ENCODE data around the gene FNDC3B.
A peak's percentile ranks its signal among the peaks of the same experiment; 100 is the strongest.

Gene FNDC3B

GRCh38 chr3:172189987-172190603 is 150.7 kb downstream of the FNDC3B start:
- DNase-seq (ENCODE audit: low read depth in 2 of 2): no peak

DNA sequence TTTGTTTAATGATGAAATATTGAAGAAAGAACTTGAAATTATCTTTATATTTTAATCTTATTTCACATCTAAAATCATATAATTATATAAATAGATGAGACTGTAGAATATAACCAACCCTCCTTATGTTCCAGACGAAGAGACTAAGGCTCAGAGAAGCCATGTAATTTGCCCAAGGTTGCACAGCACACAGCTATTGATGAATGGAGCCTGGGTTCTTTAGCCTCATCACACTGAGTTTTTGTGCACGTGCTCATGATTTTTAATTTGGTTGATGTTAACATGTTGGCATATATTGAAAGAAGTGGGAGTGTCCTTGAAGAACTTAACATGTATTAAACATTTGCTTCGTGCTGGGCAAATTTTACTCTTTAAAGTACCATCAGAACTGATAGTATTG is 151.6 kb downstream of the FNDC3B start:
- DNase-seq (ENCODE audit: low read depth in 2 of 2): no peak

DNA sequence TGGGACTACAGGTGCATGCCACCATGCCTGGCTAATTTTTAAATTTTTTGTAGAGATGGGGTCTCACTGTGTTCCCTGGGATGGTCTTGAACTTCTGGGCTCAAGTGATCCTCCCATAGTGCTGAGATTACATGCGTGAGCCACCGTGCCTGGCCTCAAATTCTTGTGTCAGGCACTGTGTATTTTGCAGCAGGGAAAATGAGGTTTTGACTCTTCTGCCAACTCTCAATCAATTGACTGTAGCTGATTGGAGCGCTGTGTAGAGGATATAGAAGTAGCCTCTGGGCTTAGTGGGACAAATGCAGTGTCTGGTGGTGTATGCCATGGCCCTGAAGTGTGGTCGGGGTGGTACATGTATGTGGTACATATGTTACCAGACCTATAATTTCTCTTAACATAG is 152.3 kb downstream of the FNDC3B start:
- DNase-seq (ENCODE audit: low read depth in 2 of 2): no peak

DNA sequence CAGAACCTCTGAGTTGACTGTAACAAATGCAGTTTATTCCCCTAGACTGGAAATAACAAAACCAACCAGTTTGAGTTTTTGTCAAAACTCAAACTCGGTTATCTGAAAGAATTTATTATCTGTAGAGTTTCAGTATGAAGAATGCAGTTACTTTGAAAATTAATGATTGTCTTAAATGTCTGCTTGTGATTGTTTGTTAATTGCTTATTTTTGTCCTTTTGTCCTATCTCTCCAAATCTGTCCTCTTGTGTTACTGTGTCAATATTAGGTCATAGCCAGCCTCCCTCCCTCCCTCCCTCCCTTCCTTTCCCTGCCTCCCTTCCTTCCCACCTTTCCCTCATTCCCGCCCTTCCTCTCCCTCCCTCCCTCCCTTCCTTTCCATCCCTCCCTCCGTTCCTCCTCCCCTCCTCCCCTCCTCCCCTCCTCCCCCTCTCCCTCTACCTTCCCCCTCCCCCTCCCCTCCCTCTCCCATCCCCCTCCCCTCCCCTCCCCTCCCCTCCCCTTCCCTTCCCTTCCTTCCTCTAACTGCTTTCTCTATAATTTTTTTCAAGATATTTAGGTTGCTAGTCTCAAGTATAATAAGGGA is 153.5 kb downstream of the FNDC3B start:
- DNase-seq (ENCODE audit: low read depth in 2 of 2): no peak

DNA sequence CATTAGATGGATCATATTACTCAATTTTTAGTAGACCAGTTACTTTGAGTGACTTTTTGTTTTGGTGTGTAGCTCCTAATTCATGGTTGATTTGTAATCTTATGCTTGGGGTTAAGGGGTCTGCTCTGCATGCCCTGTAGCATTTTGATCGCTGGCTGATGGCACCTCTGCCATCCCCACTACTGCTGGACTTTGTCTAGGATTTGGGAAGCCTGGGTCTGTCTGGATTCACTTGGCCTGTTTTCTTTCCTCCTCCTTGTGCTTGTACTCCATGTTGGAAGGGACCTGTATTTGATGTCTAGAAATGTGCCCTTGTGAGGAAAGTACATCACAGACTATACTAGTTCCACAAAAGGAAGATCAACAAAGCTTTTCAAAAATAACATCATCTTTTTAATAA is 154.1 kb downstream of the FNDC3B start:
- no peak for DNase-seq (ENCODE audit: low read depth in 2 of 2)

DNA sequence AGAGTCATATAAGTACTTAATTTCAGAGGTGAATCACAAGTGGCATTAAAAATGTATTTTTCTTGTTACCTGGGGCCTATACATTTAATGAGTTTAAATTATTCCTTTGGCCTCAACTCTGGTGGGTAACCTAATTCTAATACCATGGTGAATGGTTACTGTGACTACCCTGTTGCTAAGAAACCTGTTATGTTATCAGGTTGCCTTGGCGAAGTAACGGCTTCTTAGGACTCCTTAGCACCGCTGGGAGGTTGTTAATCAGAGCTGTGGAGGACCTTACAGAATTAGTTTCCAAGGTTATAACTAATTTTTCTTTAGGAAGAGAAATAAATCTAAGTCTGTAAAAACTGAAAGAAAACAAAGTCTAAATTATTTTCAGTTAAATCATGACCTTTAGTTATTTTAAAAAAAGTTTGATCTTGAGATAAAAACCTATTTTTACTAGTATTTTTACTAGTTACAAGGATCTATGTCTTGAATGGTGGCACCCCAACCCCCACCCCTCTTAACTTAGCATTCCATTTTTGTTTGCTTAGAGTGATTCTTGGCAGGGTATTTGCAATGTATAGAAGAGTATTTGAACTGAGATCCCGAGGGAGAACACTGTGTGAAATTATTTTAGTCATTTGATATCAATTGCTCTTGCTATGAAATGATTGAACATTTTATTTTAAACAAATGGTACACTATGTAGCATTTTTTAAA is 155.5 kb downstream of the FNDC3B start:
- DNase-seq (ENCODE audit: low read depth in 2 of 2): no peak

GRCh38 chr3:172195407-172195754 is 156.0 kb downstream of the FNDC3B start:
- no peak for DNase-seq (ENCODE audit: low read depth in 2 of 2)

DNA sequence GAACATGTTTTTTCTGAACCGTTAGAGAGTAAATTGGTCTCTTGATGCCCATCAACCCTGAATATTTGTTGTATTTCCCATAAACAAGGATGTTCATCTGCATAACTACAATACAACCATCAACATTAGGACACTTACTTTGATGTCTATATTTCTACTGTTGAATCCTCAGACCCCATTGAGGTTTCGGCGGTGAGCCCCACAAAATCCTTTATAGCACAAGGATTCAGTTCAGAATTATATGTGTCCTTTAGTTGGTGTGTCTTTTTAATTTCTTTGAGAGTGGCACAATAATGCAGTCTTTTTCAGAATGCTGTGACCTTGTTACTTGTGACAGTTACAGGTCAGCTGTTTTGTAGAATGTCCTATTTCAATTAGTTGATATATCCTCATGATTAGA is 158.0 kb downstream of the FNDC3B start:
- no peak for DNase-seq (ENCODE audit: low read depth in 2 of 2)

GRCh38 chr3:172198428-172198827 is 159.1 kb downstream of the FNDC3B start:
- no peak for DNase-seq (ENCODE audit: low read depth in 2 of 2)

DNA sequence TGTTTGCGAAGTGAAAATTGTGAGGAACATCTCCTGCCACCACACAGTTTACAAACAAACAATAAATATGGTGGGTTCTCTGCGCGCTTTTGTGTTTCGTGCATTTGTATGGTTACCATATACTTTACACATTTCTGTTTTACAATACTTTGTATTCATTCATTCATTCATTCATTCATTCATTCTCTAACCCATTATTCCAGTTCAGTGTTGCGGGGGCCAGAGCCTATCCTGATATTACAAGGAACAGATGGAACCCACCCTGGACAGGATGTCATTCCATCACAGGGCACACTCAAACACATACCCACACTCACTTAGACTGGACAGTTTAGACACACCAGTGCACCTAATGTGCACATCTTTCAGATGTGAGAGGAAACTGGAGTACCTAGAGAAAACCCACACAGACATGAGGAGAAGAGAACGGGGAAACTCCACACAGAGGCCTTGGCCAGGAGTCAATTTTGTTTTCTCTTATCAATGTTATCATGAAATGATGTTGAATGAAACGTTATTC is 160.5 kb downstream of the FNDC3B start:
- DNase-seq (ENCODE audit: low read depth in 2 of 2): no peak

GRCh38 chr3:172201136-172201869 is 161.9 kb downstream of the FNDC3B start:
- DNase-seq (ENCODE audit: low read depth in 2 of 2): no peak

DNA sequence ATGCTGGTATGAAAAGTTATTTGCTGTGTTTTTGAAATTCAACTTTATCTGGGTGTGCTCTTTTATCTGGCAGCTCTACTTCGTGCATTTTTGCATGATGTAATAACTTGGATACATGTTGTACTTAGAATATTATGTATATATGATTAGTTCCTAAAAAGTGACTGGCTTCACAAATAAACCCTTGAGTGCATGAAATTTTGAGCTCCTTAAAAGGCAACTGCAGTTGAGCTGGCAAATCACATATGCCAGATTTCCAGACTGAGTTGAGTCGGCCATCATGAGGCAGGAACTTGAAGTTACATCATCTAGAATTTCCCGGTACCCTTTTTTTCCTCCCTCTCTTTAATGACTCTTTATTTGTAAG is 162.5 kb downstream of the FNDC3B start:
- DNase-seq (ENCODE audit: low read depth in 2 of 2): no peak

GRCh38 chr3:172202797-172203196 is 163.4 kb downstream of the FNDC3B start:
- DNase-seq (ENCODE audit: low read depth in 2 of 2): no peak

DNA sequence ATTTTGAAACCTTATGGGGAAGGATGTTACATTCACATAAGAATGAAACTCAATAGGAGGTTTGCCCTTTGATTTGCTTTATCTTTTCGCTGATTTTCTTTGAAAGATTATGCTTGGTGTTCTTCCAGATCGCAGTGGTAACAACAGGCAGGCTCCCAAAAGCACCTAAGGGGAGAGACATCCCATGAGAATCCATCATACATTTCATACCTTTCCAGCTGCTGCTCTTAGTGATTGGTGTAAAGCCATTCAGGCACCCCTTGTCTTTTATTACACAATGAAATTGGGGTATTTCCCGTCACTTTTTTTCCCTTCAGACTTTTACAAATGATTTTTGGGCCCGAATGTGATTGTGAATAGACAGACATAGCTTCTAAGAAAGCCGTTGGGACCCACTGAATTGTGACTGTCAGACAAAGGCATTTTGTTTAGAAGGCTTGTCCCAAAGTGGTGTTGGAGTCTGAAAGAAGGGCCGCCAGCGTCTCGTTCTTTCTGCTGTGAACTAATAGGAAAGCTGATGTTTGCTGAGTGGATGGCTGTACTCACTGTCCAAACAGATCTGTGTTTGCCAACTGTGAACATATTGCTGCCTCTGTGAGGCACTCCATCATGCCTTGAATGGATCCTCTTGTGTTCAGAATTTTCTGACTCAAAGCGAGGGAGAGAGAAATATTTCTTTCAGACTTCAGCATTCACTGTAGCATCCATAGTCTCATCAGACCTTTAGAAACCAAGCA is 164.3 kb downstream of the FNDC3B start:
- DNase-seq (ENCODE audit: low read depth in 2 of 2): no peak

GRCh38 chr3:172204716-172205115 is 165.3 kb downstream of the FNDC3B start:
- DNase-seq (ENCODE audit: low read depth in 2 of 2): no peak

GRCh38 chr3:172208586-172209332 is 169.4 kb downstream of the FNDC3B start:
- DNase-seq (ENCODE audit: low read depth in 2 of 2): no peak

GRCh38 chr3:172209333-172210321 is 170.2 kb downstream of the FNDC3B start:
- no peak for DNase-seq (ENCODE audit: low read depth in 2 of 2)

DNA sequence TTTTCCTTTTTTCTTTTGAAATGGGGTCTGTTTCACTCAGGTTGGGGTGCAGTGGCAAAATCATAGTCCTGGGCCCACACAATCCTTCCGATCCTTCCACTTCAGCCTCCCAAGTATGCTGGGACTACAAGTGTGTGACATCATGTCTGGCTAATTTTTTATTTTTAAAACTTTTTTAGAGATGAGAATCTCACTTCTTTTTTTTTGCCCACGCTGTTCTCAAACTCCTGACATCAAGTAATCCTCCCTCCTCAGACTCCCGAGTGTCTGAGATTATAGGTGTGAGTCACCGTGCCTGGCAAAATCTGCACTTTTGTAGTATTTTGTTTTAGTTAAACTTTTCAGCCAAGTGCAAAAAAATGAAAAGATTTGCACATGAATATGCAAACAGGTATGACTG is 171.0 kb downstream of the FNDC3B start:
- DNase-seq (ENCODE audit: low read depth in 2 of 2): no peak

GRCh38 chr3:172211123-172211522 is 171.7 kb downstream of the FNDC3B start:
- DNase-seq (ENCODE audit: low read depth in 2 of 2): no peak

DNA sequence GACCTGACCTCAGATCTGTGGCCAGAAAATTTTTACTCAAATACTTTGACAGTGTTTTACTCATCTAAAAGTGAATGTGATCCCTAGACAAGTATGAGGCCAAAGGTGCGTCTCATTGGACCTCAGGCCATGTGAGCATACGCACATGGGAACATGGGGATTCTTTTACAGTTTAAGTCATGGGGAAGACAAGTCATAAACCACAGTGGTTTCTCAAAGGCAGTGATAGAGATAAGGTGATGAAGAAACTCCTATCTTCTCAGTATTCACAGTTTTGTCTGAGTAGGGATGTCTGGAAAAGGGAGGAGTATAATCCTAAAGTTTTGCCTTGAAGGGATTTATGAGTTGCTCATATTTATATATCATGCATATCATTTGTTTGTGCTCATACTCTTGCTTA is 173.8 kb downstream of the FNDC3B start:
- DNase-seq (ENCODE audit: low read depth in 2 of 2): peak in 1 of 2 donors; percentile 13

Data from stimulated activated CD4-positive, alpha-beta T cell treated with anti-CD3 and anti-CD28 coated beads, Interleukin-15, amount 100 ng/mL, for 48 hours (primary cell).